ENCODE results near the gene RETREG1.

DNA sequence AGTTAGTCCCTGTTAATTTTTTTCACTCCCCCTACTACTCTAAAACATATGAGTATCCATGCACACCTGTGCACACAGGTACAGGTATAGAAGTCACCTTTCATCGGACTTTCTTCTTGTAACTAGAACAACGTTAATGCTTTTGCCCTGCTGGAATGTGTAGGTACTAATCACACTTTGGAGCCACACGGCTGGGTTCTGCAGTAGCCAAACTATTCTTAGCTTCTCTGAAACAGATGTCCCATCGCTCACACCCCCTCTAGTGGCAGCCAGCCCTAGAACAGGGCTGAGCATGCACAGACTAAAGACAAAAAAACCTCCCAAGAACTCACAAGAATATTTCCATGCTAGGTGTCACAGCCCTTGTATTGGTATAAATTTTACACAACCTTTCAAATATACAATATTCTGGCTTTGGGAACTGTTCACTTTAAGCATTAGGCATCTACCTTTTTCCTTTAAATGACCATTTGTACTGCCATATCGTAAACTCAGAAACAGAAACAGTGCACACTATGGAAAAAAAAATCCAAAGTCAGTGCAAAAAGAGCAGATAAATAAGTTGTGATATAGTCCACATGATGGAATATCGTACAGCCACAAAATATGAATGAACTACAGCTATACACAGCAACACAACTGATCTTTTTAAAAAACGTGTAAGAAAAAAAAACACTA is 64.0 kb downstream of the RETREG1 start:
- TF ChIP-seq, protein P1, sequence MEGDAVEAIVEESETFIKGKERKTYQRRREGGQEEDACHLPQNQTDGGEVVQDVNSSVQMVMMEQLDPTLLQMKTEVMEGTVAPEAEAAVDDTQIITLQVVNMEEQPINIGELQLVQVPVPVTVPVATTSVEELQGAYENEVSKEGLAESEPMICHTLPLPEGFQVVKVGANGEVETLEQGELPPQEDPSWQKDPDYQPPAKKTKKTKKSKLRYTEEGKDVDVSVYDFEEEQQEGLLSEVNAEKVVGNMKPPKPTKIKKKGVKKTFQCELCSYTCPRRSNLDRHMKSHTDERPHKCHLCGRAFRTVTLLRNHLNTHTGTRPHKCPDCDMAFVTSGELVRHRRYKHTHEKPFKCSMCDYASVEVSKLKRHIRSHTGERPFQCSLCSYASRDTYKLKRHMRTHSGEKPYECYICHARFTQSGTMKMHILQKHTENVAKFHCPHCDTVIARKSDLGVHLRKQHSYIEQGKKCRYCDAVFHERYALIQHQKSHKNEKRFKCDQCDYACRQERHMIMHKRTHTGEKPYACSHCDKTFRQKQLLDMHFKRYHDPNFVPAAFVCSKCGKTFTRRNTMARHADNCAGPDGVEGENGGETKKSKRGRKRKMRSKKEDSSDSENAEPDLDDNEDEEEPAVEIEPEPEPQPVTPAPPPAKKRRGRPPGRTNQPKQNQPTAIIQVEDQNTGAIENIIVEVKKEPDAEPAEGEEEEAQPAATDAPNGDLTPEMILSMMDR (IDR thresholded peaks at IDR 0.05; ENCODE audit: low read length) = peak; percentile 84
- TF ChIP-seq EZH2 (optimal IDR thresholded peaks at IDR 0.05; ENCODE audit: low read depth, low read length) = no peak
